Iris pigment epithelial cell (primary cell): ENCODE results near the gene CCDC141.

Source experiments
- DNase-seq: peaks from one replicate; pipeline ENCODE4 v3.0.0-alpha.2; 2011; ENCODE audit warnings: low read depth

Gene CCDC141

GRCh38 chr2:178865146-178865936 lies 184.6 kb downstream of the CCDC141 start:
- DNase-seq = no peak

- peak; percentile 18 for DNase-seq
Observed at GRCh38 chr2:178863856-178864620, 185.9 kb downstream of the CCDC141 start.

- no peak for DNase-seq
Observed at GRCh38 chr2:178863130-178863855, 186.6 kb downstream of the CCDC141 start.

GRCh38 chr2:178860551-178860950 lies 189.4 kb downstream of the CCDC141 start:
- DNase-seq = peak; percentile 3

- DNase-seq = no peak
Observed at GRCh38 chr2:178859730-178860129, 190.2 kb downstream of the CCDC141 start.

GRCh38 chr2:178858896-178859625 lies 190.9 kb downstream of the CCDC141 start:
- DNase-seq = no peak

- no peak for DNase-seq
Observed at GRCh38 chr2:178855151-178855550, 194.8 kb downstream of the CCDC141 start.

GRCh38 chr2:178848335-178848734 lies 201.6 kb downstream of the CCDC141 start:
- DNase-seq = no peak

GRCh38 chr2:178846458-178846802 lies 203.5 kb downstream of the CCDC141 start:
- DNase-seq = peak; percentile 10

GRCh38 chr2:178845566-178846457 lies 204.1 kb downstream of the CCDC141 start:
- DNase-seq = peak; percentile 34

GRCh38 chr2:178844701-178845100 lies 205.2 kb downstream of the CCDC141 start:
- no peak for DNase-seq

- no peak for DNase-seq
Observed at GRCh38 chr2:178844269-178844668, 205.7 kb downstream of the CCDC141 start.

- no peak for DNase-seq
Observed at GRCh38 chr2:178843697-178844096, 206.2 kb downstream of the CCDC141 start.

- no peak for DNase-seq
Observed at GRCh38 chr2:178836807-178837206, 213.1 kb downstream of the CCDC141 start.

GRCh38 chr2:178834086-178834485 lies 215.9 kb downstream of the CCDC141 start:
- DNase-seq = no peak

GRCh38 chr2:178833382-178833781 lies 216.6 kb downstream of the CCDC141 start:
- DNase-seq = no peak

- DNase-seq = no peak
Observed at GRCh38 chr2:178830451-178830850, 219.5 kb downstream of the CCDC141 start.

- DNase-seq = no peak
Observed at GRCh38 chr2:178829981-178830380, 220.0 kb downstream of the CCDC141 start.

GRCh38 chr2:178829299-178829960 lies 220.5 kb downstream of the CCDC141 start:
- peak; percentile 26 for DNase-seq

- no peak for DNase-seq
Observed at GRCh38 chr2:178828486-178828881, 221.5 kb downstream of the CCDC141 start.
